Nephron (organoid): ENCODE measurements around the gene EPHA8.

Source experiments
- H3K27ac Mint-ChIP-seq, 3 experiments: 2 replicates each; pipeline ENCODE4 v1.8.0; 2020; ENCODE audit warnings: mixed read lengths in 3 of 3, mild to moderate bottlenecking in 2 of 3, moderate library complexity in 1 of 3
- H3K27me3 Mint-ChIP-seq: 2 replicates; pipeline ENCODE4 v1.8.0; 2021; ENCODE audit warnings: low read depth, mild to moderate bottlenecking, moderate library complexity, mixed read lengths
- H3K36me3 Mint-ChIP-seq: 2 replicates; pipeline ENCODE4 v1.8.0; 2020; ENCODE audit warnings: low read depth, mixed read lengths
- H3K4me1 Mint-ChIP-seq: 2 replicates; pipeline ENCODE4 v1.8.0; 2020; ENCODE audit warnings: mixed read lengths
- H3K4me3 Mint-ChIP-seq, 3 experiments: 2 replicates each; pipeline ENCODE4 v1.8.0; 2020; ENCODE audit warnings: mild to moderate bottlenecking in 3 of 3, mixed read lengths in 3 of 3, moderate library complexity in 2 of 3
- H3K9me3 Mint-ChIP-seq: 2 replicates; pipeline ENCODE4 v1.8.0; 2020; ENCODE audit warnings: mixed read lengths
- CTCF ChIP-seq, 3 experiments: fragments of 200-600 bp; sonication (generic); IDR thresholded peaks; one replicate each; pipeline ENCODE4 v1.5.0; 2021; ENCODE audit warnings: antibody characterized with exemption in 3 of 3; ENCODE audit not compliant: unreplicated experiment in 3 of 3

EPHA8 gene

GRCh38 chr1:22537441-22538139 lies 25.7 kb upstream of the EPHA8 start:
- no peak overlapping the region for H3K4me3 Mint-ChIP-seq
- H3K36me3 Mint-ChIP-seq: peaks cover 4% of the 10 kb centered on the region
- no peaks in the 10 kb centered on the region for H3K9me3 Mint-ChIP-seq
- H3K27ac Mint-ChIP-seq: no peak overlapping the region
- no peak for TF ChIP-seq CTCF (IDR thresholded peaks at IDR 0.05; ENCODE audit: unreplicated experiment in 3 of 3)
- H3K4me1 Mint-ChIP-seq: peaks cover 26% of the 10 kb centered on the region
- H3K27me3 Mint-ChIP-seq: peaks cover 25% of the 10 kb centered on the region

GRCh38 chr1:22539510-22540118 lies 23.7 kb upstream of the EPHA8 start:
- Mint-ChIP-seq H3K27ac (no peak overlapping the region), H3K9me3 (no peaks in the 10 kb centered on the region), H3K27me3 (peaks cover 40% of the 10 kb centered on the region), H3K4me3 (no peak overlapping the region), H3K36me3 (no peaks in the 10 kb centered on the region), H3K4me1 (peaks cover 13% of the 10 kb centered on the region)
- TF ChIP-seq CTCF (IDR thresholded peaks at IDR 0.05; ENCODE audit: unreplicated experiment in 3 of 3): no peak

DNA sequence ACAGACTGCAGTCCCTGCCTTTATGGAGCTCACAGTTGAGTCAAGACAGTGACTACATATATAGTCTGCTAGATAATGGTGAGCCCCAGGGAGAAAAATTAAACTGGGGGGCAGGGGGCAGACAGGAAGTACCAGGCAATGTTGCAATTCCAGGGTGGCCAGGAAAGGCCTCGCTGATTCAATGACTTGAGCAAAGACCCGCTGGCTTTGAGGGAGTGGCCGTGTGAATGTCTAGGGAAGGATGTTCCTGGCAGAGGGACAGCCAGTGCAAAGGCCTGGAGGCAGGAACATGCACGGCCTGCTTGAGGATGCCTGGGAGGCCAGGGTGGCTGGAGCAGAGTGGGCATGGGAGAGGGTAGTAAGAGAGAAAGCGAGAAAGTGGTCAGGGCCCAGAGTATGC lies 23.0 kb upstream of the EPHA8 start:
- H3K9me3 Mint-ChIP-seq: no peaks in the 10 kb centered on the region
- H3K27ac Mint-ChIP-seq: no peak overlapping the region
- no peak for TF ChIP-seq CTCF (IDR thresholded peaks at IDR 0.05; ENCODE audit: unreplicated experiment in 3 of 3)
- H3K36me3 Mint-ChIP-seq: no peaks in the 10 kb centered on the region
- peaks cover 8% of the 10 kb centered on the region for H3K4me1 Mint-ChIP-seq
- no peak overlapping the region for H3K4me3 Mint-ChIP-seq
- H3K27me3 Mint-ChIP-seq: peaks cover 47% of the 10 kb centered on the region

DNA sequence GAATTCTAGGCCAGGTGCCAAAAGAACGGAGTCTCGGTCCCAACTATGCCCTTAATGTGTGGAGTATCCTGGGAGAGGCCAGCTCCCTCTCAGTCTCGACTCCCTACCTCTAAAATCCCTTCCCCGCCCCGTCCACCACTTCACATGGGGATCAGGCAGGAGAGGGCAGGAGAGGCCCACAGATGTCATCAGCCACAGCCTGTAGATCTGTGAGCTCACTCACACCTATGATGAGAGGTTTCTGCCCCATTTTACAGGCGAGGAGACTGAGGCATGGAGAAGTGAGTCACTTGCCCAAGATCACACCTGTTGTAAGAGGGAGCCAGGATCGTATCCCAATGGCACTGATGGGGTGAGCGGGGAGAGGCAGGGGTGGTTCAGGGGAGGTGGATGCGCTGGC lies 20.4 kb upstream of the EPHA8 start:
- H3K27ac Mint-ChIP-seq: no peak overlapping the region
- H3K27me3 Mint-ChIP-seq: peaks cover 68% of the 10 kb centered on the region
- H3K4me3 Mint-ChIP-seq: no peak overlapping the region
- TF ChIP-seq CTCF (IDR thresholded peaks at IDR 0.05; ENCODE audit: unreplicated experiment in 3 of 3): no peak
- H3K36me3 Mint-ChIP-seq: no peaks in the 10 kb centered on the region
- H3K4me1 Mint-ChIP-seq: no peaks in the 10 kb centered on the region
- no peaks in the 10 kb centered on the region for H3K9me3 Mint-ChIP-seq

- TF ChIP-seq CTCF (IDR thresholded peaks at IDR 0.05; ENCODE audit: unreplicated experiment in 3 of 3): no peak
- no peaks in the 10 kb centered on the region for H3K36me3 Mint-ChIP-seq
- H3K27me3 Mint-ChIP-seq: peaks cover 71% of the 10 kb centered on the region
- no peak overlapping the region for H3K4me3 Mint-ChIP-seq
- H3K27ac Mint-ChIP-seq: no peak overlapping the region
- H3K4me1 Mint-ChIP-seq: no peaks in the 10 kb centered on the region
- no peaks in the 10 kb centered on the region for H3K9me3 Mint-ChIP-seq
These were observed 19.6 kb upstream of the EPHA8 start for GRCh38 chr1:22543679-22544078.

- H3K36me3 Mint-ChIP-seq: no peaks in the 10 kb centered on the region
These were observed 18.7 kb upstream of the EPHA8 start for GRCh38 chr1:22544606-22545005.

More at GRCh38 chr1:22544606-22545005, 18.7 kb upstream of the EPHA8 start:
- TF ChIP-seq CTCF (IDR thresholded peaks at IDR 0.05; ENCODE audit: unreplicated experiment in 3 of 3): no peak
- Mint-ChIP-seq H3K27me3 (peaks cover 81% of the 10 kb centered on the region), H3K9me3 (no peaks in the 10 kb centered on the region), H3K27ac (no peak overlapping the region), H3K4me3 (no peak overlapping the region), H3K4me1 (no peaks in the 10 kb centered on the region)
